Measurements from ENCODE around the gene KCTD13.

GRCh38 chr16:29883987-29884386 is 42.0 kb downstream of the KCTD13 start:
- TF ChIP-seq ZNF621 (tag by site-specific recombination; IDR thresholded peaks at IDR 0.05) (no peak), ZNF221 (tag by site-specific recombination; IDR thresholded peaks at IDR 0.05; ENCODE audit: borderline replicate concordance) (no peak), ZNF366 (tag by site-specific recombination; conservative IDR thresholded peaks at IDR 0.05) (no peak), ZNF114 (tag by site-specific recombination; IDR thresholded peaks at IDR 0.05) (no peak), ZNF776 (tag by site-specific recombination; IDR thresholded peaks at IDR 0.05; ENCODE audit: borderline replicate concordance) (no peak), ZNF747 (tag by site-specific recombination; IDR thresholded peaks at IDR 0.05) (no peak), BCL11B (tag by site-specific recombination; IDR thresholded peaks at IDR 0.05; ENCODE audit: low read depth) (no peak), HOXA7 (CRISPR knock-in tag; IDR thresholded peaks at IDR 0.05; ENCODE audit: borderline replicate concordance) (no peak), PRDM2 (tag by site-specific recombination; IDR thresholded peaks at IDR 0.05; ENCODE audit: borderline replicate concordance) (no peak), ZNF138 (tag by site-specific recombination; IDR thresholded peaks at IDR 0.05; ENCODE audit: borderline replicate concordance) (no peak)
- TF ChIP-seq, protein P1, sequence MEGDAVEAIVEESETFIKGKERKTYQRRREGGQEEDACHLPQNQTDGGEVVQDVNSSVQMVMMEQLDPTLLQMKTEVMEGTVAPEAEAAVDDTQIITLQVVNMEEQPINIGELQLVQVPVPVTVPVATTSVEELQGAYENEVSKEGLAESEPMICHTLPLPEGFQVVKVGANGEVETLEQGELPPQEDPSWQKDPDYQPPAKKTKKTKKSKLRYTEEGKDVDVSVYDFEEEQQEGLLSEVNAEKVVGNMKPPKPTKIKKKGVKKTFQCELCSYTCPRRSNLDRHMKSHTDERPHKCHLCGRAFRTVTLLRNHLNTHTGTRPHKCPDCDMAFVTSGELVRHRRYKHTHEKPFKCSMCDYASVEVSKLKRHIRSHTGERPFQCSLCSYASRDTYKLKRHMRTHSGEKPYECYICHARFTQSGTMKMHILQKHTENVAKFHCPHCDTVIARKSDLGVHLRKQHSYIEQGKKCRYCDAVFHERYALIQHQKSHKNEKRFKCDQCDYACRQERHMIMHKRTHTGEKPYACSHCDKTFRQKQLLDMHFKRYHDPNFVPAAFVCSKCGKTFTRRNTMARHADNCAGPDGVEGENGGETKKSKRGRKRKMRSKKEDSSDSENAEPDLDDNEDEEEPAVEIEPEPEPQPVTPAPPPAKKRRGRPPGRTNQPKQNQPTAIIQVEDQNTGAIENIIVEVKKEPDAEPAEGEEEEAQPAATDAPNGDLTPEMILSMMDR (tag by site-specific recombination; IDR thresholded peaks at IDR 0.05) = no peak
- TF ChIP-seq, protein P2, sequence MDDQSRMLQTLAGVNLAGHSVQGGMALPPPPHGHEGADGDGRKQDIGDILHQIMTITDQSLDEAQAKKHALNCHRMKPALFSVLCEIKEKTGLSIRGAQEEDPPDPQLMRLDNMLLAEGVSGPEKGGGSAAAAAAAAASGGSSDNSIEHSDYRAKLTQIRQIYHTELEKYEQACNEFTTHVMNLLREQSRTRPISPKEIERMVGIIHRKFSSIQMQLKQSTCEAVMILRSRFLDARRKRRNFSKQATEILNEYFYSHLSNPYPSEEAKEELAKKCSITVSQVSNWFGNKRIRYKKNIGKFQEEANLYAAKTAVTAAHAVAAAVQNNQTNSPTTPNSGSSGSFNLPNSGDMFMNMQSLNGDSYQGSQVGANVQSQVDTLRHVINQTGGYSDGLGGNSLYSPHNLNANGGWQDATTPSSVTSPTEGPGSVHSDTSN (CRISPR knock-in tag; IDR thresholded peaks at IDR 0.05) = no peak
- TF ChIP-seq, protein P3, sequence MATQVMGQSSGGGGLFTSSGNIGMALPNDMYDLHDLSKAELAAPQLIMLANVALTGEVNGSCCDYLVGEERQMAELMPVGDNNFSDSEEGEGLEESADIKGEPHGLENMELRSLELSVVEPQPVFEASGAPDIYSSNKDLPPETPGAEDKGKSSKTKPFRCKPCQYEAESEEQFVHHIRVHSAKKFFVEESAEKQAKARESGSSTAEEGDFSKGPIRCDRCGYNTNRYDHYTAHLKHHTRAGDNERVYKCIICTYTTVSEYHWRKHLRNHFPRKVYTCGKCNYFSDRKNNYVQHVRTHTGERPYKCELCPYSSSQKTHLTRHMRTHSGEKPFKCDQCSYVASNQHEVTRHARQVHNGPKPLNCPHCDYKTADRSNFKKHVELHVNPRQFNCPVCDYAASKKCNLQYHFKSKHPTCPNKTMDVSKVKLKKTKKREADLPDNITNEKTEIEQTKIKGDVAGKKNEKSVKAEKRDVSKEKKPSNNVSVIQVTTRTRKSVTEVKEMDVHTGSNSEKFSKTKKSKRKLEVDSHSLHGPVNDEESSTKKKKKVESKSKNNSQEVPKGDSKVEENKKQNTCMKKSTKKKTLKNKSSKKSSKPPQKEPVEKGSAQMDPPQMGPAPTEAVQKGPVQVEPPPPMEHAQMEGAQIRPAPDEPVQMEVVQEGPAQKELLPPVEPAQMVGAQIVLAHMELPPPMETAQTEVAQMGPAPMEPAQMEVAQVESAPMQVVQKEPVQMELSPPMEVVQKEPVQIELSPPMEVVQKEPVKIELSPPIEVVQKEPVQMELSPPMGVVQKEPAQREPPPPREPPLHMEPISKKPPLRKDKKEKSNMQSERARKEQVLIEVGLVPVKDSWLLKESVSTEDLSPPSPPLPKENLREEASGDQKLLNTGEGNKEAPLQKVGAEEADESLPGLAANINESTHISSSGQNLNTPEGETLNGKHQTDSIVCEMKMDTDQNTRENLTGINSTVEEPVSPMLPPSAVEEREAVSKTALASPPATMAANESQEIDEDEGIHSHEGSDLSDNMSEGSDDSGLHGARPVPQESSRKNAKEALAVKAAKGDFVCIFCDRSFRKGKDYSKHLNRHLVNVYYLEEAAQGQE (tag by site-specific recombination; IDR thresholded peaks at IDR 0.05) = no peak
- TF ChIP-seq, protein P4, sequence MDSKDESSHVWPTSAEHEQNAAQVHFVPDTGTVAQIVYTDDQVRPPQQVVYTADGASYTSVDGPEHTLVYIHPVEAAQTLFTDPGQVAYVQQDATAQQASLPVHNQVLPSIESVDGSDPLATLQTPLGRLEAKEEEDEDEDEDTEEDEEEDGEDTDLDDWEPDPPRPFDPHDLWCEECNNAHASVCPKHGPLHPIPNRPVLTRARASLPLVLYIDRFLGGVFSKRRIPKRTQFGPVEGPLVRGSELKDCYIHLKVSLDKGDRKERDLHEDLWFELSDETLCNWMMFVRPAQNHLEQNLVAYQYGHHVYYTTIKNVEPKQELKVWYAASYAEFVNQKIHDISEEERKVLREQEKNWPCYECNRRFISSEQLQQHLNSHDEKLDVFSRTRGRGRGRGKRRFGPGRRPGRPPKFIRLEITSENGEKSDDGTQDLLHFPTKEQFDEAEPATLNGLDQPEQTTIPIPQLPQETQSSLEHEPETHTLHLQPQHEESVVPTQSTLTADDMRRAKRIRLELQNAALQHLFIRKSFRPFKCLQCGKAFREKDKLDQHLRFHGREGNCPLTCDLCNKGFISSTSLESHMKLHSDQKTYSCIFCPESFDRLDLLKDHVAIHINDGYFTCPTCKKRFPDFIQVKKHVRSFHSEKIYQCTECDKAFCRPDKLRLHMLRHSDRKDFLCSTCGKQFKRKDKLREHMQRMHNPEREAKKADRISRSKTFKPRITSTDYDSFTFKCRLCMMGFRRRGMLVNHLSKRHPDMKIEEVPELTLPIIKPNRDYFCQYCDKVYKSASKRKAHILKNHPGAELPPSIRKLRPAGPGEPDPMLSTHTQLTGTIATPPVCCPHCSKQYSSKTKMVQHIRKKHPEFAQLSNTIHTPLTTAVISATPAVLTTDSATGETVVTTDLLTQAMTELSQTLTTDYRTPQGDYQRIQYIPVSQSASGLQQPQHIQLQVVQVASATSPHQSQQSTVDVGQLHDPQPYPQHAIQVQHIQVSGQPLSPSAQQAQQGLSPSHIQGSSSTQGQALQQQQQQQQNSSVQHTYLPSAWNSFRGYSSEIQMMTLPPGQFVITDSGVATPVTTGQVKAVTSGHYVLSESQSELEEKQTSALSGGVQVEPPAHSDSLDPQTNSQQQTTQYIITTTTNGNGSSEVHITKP (tag by site-specific recombination; IDR thresholded peaks at IDR 0.05) = no peak
